Nucleus accumbens (tissue), 56 donors: Measurements from ENCODE around the gene CFAP74.

Source experiments
- DNase-seq, 56 donors: peaks; one replicate each; lab custom pipeline; 2025; lab: John Stamatoyannopoulos, UW

Gene CFAP74

DNA sequence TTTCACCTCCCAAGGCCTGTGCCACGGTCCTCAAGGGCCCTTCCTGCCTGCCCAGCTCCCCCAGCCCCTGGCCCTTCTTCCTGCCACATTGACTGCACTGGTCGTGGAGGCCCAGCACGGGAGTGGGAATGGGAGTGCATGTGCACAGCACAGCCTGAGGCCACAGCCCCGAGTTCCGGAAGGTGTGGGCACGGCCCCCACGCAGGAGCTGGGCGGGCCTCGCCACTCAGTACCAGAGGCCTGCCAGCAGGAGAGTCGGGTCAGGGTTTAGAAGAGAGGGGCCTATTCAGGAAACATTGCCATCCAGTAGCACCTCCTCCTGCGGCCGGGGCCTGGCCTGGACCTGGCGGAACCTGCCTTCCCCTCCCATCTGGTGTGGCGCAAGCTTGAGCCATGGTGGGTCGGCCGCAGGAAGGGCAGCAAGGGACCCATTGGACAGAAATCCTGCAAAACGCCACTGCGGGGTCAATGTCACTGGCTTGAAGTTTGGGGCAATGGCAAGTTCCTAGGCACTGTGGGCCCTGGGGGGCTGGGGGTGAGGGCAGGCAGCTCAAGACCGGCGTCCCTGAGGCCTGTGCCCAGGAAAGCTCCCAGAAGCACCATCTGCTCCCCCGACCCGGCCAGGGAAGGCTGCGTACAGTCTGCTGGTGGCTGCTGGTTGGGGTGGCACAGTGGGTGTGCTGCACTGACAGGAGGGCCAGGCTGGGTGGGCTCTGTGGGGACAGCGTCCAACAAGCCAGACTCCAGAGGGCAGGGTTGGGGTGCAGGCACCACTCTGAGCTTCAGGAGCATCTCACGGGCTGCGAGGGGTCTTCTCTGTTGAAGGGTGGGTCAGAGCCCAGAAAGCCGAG lies 82.8 kb downstream of the CFAP74 start:
- no peak for DNase-seq

DNA sequence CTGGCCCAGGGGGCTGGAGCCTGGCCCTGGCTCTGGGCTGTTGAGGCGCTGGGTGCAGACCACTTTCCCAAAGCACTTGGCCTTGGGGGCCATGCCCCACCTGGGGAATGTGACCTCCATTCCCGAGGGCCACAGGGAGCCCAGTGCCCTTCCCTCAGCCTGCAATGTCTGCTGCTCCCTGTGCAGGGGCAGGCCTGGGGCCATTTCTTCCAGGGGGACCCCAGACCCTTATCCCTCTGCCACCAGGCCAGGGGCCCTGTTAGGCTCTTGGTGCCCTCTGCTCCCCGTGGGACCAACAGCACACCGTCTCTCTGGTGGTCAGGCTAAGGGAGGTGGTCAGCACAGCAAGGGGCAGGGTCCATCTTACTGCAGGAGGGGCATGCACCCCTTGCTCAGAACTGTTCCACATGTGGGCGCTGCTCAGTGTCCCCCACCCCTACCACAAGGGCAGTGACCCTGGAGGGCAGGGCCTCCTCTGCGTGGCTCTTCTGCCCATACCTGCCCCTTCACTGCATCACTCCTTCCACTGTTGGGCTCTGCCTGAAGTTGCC lies 83.5 kb downstream of the CFAP74 start:
- DNase-seq, result no peak

DNA sequence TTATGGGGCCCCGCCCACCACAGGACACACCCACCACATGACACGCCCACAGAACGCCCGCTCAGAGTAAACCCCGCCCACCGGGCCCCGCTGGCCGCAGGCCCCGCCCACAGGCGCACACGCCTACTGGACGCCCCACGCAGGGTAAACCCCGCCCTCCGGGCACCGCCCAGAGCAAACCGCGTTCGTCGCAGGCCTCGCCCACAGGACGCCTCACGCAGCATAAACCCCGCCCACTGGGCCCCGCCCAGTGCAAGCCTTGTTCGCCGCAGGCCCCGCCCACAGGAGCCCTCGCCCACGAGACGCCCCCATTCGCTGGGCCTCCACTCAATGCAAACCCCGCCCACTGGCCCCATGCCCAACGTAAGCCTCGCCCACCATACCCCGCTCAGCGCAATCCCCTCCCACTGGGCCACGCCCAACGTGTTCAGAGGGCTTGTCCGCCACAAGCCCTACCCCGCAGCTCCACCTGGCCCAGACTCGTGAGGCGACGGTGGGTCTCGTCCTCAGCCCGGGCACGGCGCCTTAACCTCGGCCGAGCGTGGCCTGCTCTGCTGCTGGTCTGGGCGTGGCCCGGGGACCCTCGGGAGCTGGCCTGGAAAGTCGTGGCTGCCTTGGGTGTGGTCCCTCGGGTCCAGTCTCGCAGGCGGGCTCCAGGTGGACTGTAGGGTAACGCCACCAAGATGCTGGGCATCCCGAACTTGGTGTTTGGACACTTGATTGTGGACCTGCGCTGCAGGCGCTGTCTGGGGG lies 84.1 kb downstream of the CFAP74 start:
- peak; percentile 24 to 97 (median 85) for DNase-seq

DNA sequence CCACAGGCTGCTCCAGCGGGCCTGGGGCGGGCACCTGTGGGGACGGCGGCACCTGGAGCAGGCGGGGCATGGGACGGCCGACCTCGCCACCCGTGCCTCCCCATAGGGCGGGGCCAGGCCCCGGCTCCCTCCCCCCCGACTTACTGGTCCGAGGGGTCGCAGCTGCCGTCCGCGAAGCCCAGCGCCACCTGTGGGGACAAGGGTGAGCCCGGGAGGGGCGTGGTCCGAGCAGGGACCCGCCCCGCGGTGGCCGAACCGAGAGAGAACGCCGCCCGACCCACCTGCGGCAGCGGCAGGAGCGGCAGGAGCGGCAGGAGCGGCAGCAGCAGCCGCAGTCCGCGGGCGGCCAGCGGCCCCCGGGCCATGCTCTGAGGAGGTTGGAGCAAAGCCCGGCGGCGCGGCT lies 84.7 kb downstream of the CFAP74 start, which contains the start of gene TMEM52:
Gene TMEM52, minus strand, starts transcription at position 379 of the 403 bp plus-strand sequence. Its CDS starts 14 bp downstream, at position 365.
- no peak for DNase-seq

DNA sequence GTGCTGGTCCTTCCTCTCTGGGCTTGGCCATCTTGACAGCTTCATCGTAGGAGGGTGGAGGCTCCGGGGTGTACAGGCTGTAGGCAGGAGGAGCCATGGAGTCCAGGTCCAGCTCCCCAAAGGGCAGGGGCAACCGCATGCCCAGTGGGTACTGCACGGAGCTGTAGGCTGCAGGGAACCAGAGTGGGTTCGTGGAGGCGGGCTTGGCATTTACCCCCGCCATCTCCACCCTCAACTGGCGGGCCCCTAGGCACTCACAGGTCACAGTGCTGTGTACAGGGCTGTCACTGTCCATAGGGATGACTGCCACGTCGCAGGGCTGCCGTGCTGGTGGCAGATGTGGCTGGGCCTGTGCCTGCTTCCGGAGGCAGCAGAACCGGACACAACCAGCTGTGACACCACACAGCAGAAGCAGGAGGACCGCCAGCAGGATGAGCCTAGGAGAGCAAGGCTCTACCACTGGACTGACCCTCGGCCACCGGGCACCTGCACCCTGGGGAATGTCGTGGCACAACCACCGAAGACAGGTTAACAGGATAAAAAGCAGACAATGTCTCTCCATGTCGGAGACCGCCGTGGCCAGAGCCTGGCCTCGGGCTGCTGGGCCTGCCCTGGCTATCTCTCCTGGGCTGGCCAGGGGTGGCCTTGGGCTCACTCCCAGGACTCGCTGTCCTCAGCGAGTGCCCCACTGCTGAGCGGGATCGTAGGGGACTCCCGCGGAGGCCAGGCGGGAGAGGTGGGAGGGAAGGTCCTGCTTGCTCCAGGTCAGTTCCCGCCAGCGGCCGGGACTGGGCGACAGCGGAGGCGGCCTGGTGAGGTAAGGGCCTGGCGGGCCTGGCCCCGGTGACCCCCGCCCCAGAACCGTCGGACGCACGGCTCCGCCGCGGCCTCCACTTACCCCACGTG lies 85.3 kb downstream of the CFAP74 start:
- no peak for DNase-seq

DNA sequence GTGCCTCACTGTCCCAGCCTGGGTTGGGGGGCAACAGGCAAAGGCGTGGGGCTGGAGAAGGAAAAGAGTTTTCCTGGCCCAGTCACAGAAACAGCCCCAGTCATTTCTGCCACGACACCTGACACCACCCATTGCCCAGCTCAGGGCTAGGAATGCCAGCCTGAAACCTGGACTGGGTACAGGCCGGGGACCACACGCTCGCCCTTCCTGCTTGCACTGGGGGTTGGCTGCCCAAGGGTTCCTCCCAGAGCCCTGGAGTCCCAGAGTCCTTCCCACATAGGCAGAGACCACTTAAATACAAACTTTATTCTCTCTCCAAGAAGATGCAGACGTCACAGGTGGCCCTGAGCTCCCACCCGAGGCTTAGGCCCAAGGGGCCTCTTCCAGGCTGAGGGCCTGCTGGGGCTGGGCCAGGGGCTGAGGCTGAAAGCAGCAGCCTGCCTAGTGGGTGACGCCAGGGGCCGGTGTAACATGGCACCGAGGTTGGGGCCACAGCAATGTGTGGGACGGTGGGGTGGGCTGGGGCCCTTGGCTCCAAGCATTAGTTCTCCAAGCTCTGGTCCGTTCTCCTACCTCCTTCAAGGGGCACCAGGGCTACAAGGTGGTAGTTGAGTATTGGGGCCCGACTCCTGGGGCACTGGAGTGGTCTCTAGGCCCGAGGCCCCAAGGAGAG lies 86.1 kb downstream of the CFAP74 start:
- DNase-seq, result no peak

DNA sequence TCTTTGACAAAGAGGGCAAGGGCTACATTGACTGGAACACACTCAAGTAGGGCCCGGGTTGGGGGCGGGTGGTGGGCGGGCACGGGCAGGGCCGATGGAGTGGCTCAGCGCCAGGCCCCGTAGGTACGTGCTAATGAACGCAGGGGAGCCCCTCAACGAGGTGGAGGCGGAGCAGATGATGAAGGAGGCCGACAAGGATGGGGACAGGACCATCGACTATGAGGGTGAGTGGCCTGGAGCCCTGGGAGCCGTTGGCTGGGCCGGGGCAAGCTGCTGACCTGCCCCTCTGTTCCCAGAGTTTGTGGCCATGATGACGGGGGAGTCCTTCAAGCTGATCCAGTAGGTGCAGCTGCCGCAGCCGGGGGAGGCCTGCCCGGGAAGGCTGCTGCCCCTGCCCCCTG lies 86.7 kb downstream of the CFAP74 start:
- no peak for DNase-seq

DNA sequence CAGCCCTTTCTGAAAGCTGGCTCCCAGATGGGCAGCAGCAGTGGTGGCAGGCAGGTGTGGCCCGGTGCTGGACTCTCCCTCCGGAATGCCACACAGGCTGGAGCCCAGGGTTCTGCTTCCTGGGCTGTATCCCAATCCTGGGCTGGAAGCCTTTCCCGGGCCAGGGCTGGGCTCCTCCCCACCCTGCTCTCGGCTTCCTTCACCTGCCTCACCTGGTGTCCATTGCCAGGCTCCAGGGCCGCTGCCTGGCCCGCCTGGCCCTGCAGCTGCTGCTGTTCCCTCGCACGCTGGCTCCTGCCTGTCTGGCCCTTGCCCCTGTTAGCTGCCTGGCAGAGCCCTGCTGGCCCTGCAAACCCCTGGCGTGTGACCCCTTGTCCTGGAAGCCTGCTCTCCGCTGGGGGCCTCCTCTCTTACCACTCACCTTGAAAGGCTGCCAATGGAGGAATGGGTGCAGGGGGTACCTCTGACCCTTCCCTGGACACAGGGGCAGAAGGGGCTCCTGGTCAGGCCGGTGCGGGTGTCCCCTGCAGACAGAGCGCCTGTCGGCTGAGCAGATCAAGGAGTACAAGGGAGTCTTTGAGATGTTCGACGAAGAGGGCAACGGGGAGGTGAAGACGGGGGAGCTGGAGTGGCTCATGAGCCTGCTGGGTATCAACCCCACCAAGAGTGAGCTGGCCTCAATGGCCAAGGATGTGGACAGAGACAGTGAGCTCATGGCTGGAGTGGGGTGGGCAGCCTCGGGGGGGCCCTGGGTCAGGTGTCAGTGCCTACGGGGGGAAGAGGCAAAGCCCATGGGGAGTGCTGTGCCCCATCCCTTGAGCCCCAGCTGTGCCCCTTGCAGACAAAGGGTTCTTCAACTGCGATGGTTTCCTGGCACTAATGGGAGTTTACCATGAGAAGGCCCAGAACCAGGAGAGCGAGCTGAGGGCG lies 87.4 kb downstream of the CFAP74 start:
- DNase-seq, result no peak

DNA sequence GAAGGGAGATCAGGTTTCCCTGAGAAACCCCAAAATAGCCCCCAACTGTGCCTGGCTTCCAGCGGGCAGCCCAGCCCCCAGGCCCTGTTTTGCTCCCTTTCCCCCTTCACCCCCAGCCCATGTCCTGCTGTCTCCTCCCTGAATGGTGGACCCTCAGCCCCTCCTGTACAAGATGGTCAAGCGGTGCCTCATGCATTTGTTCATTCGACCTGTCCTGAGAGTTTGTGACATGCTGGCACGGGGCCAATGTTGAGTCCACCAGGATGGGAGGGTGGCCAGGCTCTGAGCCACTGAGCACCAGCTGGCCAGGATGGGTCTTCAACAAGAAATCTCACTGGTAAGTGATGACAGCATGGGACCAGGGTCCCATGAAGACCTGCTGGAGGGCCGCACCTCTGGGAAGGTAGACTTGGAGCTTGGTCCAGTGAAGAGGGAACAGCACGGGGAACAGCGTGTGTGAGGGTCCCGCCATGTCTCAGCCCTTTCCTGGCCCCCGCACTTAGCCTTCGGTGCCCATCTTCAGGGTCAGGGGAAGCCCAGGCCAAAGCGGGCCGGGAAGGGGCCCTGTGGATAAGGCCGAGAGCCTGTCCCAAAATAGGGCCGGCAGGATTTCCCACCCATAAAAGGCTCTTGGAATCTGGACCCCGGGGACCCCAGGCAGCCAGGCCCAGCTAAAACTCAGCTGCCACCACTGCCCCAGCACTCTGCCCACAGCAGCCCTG lies 88.5 kb downstream of the CFAP74 start, which contains the start of gene CALML6:
Gene CALML6, plus strand, starts transcription at position 290 of the 722 bp plus-strand sequence. Its CDS starts 21 bp downstream, at position 311.
- no peak for DNase-seq

DNA sequence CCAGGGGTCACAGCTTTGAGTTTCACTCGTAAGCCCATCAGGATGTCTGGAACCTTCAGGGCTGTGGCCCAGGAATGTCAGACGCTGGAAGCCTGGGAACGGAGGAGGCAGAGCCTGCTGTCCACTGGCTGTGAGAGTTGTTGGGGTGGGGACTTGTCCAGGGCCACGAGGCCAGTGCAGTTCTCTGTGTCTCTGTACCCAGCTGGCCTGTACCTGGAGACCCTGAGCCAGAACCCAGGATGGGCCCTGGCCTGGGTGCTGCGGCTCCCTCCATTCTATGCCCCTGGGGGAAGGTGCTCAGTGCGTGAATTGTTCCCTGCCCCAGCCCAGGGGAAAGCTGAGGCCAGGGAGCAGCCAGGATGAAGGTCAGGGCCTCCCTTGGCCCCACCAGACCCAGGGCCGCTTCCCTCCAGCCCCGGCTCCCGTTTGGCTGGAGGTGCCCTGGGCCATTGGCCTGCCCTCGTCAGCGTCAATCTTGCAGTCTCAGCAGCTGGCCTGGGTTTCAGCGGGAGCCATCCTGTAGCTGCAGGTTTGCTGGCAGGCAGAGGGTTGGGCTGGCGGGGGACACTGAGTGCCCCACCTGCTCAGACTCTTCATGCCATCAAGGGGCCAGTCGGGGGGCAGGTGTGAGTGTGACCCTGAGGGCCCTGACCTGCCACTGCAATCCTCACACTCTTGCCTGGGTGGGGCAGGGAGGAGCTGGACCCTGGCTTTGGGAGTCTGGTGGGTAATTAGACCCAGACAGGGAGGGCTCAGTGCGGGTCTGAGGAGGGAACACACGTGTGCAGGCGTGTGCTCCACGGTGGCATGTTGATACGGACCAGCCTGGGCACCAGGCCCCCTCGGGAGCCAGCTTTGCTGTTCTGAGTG lies 89.2 kb downstream of the CFAP74 start:
- DNase-seq, result no peak

DNA sequence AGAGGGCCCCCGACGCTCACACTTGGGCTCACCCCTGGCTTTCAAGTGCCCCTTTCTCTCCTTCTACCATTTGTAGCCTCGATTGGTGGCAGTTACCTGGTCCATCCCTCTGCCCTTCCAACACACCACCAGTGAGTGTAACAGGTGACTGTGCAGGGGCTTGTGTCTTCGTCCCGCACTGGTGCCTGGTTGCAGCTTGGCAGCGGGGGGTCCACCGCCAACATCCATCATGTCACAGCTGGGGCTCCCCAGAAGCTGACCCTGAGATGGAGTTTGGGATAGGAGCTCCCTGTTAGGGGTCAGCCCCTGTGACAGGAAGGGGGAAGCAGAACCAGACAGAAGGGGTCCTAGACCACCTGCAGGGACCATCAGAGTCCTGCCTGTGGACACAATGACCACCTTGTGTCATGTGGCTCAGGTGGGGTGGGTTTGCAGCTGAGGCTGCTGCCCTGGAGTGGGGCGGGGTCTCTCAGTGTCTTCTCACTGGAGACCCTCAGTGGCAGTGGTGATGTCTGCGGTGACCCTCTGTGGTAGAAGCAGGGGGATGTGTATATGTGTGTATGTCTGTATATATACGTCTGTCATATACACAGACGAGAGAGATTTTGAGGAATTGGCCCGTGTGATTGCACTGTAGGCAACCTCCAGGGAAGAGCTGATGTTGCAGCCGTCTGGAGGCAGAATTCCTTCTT lies 92.1 kb downstream of the CFAP74 start:
- no peak for DNase-seq

DNA sequence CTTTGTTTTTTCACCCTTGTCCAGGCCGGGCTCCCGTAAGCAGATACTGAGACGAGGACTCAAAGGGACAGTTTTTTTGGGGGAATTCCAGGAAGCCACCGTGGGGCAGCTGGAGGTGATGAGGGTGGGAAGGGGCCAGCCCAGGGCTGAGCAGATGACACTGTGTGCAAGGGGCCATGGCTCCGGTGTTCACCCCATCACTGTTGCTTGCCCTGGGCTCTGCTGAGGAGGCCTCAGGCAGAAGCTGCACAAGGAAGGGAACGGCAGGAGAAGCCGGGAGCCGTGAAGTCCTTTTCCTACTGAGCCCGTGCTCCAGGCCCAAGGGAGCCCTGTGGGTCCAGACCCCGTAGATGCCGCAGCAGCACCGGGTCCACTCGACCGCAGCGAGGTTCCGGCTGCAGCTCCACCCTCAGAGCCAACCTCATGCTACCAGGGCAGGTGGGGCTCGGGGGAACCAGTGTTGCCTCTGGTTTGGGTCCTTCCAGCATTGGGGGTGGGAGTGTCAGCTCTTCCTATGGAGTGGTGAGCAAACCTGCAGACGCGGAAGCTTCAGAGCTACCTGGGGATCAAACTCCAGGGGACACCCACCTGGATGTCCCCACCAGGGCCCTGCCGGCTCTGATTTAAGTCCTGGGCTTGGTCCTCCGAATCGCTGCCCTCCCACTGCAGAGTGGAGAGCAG lies 92.8 kb downstream of the CFAP74 start:
- no peak for DNase-seq

DNA sequence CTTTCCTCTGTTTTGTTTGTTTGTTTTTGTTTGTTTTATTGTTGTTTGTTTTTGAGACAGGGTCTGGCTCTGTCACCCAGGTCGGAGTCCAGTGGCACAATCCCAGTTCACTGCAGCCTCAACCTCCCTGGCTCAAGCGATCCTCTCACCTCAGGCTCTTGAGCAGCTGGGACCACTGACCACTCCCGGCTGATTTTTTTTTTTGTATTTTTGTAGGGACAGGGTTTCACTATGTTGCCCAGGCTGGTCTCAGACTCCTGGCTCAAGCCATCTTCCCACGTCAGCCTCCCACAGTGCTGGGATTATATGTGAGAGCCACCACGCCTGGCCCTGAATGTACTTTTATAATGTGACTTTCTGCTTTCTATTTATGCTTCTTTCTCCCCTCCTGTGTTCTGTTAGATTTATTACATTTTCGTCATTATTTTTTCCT lies 93.5 kb downstream of the CFAP74 start:
- DNase-seq, result no peak

DNA sequence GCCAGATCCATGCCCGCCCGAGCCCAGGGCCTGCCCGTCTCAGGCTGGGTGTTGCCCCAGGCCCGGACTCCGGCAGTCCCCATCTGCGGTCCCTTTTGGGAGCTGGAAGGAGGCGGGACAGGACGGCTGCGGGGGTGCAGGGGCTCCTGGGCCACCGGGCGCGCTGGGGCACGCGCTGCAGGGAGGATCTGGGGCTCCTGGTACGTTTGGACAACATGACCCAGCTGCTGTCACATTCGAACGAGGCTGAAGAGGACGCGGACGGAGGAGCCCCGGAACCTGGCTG lies 95.1 kb downstream of the CFAP74 start:
- peak in 4 of 56 donors; percentile 42 to 72 (median 58) for DNase-seq

DNA sequence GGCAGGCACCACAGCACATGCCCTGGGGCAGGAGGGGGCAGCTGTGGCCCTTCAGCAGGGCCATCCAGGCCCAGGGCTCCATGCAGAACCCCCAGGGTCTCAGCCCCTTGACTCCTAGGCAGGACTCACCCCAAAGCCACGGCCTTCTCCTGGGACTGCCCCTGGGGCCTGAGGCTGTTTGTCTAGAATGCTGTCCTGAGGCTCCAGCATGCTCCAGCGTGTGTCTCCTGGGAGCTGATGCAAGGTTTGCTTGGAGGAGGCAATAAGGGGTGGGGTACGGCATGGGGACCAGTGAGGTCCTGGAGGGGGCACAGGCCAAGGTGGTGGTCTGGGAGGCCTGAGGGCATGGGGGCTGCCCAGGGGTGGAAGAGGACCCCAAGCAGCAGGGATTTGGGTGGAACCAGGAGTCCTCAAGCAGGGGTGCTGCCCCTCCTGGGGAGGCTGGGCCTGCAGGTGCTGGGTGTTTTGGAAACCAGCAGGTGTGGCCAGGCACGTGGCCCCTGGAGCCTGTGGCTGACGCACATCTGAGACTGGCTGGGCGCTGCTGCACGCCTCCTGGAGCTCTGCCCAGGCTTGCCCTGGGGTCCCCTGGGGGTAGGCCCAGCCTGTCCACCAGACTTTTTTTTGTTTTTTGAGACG lies 96.4 kb downstream of the CFAP74 start:
- DNase-seq, result no peak
